Osteocyte (in vitro differentiated cells): Measurements from ENCODE around the gene ZFX. TPM values are rescaled to one million over a fixed set of nuclear protein-coding genes. Genes with fewer than 3 reads are reported as not detected.
A peak's percentile ranks its signal among the peaks of the same experiment; 100 is the strongest.

Experiments
- DNase-seq: peaks from one replicate; pipeline ENCODE4 v3.0.0; 2021; ENCODE audit warnings: mixed read lengths; ENCODE audit not compliant: unreplicated experiment; ENCODE audit errors: extremely low spot score
- H3K27ac Mint-ChIP-seq: one replicate; pipeline ENCODE4 v1.8.0; 2021; ENCODE audit warnings: mild to moderate bottlenecking, mixed read lengths; ENCODE audit not compliant: unreplicated experiment
- H3K27me3 Mint-ChIP-seq: one replicate; pipeline ENCODE4 v1.8.0; 2021; ENCODE audit warnings: mixed read lengths; ENCODE audit not compliant: unreplicated experiment
- H3K36me3 Mint-ChIP-seq: one replicate; pipeline ENCODE4 v1.8.0; 2021; ENCODE audit warnings: mixed read lengths; ENCODE audit not compliant: unreplicated experiment
- H3K4me1 Mint-ChIP-seq: one replicate; pipeline ENCODE4 v1.8.0; 2021; ENCODE audit warnings: mixed read lengths; ENCODE audit not compliant: unreplicated experiment
- H3K4me3 Mint-ChIP-seq: one replicate; pipeline ENCODE4 v1.8.0; 2021; ENCODE audit warnings: mild to moderate bottlenecking, moderate library complexity, mixed read lengths; ENCODE audit not compliant: unreplicated experiment
- H3K9me3 Mint-ChIP-seq: one replicate; pipeline ENCODE4 v1.8.0; 2021; ENCODE audit warnings: mixed read lengths; ENCODE audit not compliant: unreplicated experiment
- total RNA-seq: library from RNA; stranded (reverse); gene quantifications from 2 replicates; pipeline ENCODE4 v1.2.1, GENCODE V29; 2021
- TF ChIP-seq, protein P1 (sequence below): fragments of 200-600 bp; sonication (generic); IDR thresholded peaks from 2 replicates; pipeline ENCODE4 v1.5.0; 2021; ENCODE audit warnings: antibody characterized with exemption, mild to moderate bottlenecking, moderate library complexity

Gene ZFX
- total RNA-seq, 1 donor from 2014 or later, result 84.6 TPM

DNA sequence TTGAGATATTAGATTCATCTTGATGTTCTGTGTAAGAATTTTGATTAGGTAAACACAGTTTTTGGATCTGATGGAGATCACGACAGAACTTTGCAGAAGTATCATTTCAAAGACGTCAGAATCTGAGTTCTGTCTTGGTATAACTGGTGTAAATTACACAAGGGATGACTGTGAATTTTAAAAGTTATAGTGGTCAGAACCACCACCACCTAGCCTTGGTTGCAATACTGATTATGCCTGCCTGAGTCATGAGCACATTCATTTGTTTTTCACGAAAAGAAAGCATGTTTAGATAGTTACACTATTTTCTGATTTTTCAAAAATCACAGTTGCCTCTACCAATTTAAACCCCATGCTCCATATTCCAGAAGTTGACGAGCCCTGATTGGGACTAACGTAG lies 54.8 kb downstream of the ZFX start:
- H3K27me3 Mint-ChIP-seq, result no peaks in the 10 kb centered on the region
- no peak overlapping the region for H3K4me3 Mint-ChIP-seq
- no peak for DNase-seq
- no peaks in the 10 kb centered on the region for H3K9me3 Mint-ChIP-seq
- peaks cover 53% of the 10 kb centered on the region for H3K4me1 Mint-ChIP-seq
- TF ChIP-seq, protein P1, sequence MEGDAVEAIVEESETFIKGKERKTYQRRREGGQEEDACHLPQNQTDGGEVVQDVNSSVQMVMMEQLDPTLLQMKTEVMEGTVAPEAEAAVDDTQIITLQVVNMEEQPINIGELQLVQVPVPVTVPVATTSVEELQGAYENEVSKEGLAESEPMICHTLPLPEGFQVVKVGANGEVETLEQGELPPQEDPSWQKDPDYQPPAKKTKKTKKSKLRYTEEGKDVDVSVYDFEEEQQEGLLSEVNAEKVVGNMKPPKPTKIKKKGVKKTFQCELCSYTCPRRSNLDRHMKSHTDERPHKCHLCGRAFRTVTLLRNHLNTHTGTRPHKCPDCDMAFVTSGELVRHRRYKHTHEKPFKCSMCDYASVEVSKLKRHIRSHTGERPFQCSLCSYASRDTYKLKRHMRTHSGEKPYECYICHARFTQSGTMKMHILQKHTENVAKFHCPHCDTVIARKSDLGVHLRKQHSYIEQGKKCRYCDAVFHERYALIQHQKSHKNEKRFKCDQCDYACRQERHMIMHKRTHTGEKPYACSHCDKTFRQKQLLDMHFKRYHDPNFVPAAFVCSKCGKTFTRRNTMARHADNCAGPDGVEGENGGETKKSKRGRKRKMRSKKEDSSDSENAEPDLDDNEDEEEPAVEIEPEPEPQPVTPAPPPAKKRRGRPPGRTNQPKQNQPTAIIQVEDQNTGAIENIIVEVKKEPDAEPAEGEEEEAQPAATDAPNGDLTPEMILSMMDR, result no peak
- no peak overlapping the region for H3K27ac Mint-ChIP-seq
- peaks cover 35% of the 10 kb centered on the region for H3K36me3 Mint-ChIP-seq

DNA sequence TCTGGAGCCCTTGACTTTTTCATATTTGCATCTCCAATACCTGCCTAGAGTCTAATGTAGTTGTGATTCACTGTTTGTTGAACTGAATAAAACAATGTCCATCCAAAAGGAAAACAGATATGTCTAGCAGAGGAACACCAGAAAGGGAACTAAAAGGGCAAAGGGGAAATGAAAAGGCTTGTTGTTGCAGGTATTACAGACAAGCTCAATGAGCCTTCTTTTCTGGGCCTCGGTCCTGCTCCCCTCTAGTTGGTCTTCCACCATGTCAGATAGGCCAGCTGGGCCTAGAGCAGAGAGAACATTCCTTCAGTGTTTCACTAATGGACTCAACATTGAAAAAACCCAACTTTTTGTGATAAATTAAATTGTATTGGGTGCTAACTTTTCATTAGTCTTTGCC lies 55.4 kb downstream of the ZFX start:
- Mint-ChIP-seq H3K4me3 (no peak overlapping the region), H3K4me1 (peaks cover 51% of the 10 kb centered on the region), H3K27ac (no peak overlapping the region), H3K9me3 (no peaks in the 10 kb centered on the region), H3K36me3 (peaks cover 39% of the 10 kb centered on the region), H3K27me3 (no peaks in the 10 kb centered on the region)
- TF ChIP-seq, protein P1, result no peak
- DNase-seq, result no peak

DNA sequence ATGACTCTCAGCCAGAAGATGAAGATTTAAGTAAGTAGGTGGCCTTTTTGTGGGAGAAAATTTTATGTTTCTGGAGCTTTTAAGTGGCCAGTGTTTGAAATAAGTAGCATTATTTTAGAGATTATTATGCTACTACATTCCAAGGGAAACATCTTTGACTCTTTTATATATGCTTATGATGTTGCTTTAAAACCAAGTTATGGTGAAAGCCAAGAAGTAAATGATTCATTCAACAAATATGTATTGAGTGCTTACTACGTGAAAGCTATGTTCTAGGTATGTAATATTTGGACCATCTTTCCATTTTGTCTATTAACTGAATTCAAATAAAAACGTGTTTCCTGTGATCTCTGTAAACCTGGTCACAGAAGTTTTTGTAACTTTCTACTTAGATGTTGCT lies 58.3 kb downstream of the ZFX start:
- peak overlapping the region; percentile 60 for H3K27ac Mint-ChIP-seq
- no peak for DNase-seq
- H3K4me1 Mint-ChIP-seq, result peaks cover 34% of the 10 kb centered on the region
- no peak overlapping the region for H3K4me3 Mint-ChIP-seq
- TF ChIP-seq, protein P1, result no peak
- peaks cover 52% of the 10 kb centered on the region for H3K36me3 Mint-ChIP-seq
- H3K27me3 Mint-ChIP-seq, result no peaks in the 10 kb centered on the region
- H3K9me3 Mint-ChIP-seq, result no peaks in the 10 kb centered on the region

DNA sequence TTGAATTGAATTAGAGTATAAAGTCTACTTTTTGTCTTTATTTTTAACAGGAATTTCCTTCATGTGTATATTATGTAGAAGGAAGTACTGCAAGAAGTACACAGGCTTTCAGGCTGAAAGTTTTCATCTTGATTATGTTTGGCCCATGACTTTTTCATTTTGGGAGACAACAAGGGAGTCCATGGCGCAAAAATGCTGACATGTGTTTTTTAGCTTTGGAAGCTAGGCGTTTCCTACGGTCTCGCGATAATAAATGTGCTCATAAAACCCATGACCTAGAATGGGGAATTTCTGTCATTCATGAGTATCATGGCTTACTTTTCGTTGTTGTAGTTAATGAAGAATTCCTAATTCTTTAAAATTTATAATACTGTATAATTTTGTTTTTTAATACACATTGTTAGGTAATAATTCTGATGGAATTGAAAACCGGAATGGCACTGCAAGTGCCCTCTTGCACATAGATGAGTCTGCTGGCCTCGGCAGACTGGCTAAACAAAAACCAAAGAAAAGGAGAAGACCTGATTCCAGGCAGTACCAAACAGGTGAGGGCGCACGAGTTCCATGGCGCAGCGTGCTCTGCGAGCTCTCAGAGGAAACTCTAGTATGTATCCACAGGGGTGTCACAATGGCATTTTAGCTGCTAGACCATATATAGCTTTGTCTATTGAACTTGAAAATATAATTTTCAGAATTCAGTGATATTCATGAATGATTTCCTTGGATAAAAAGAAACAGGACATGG lies 59.1 kb downstream of the ZFX start:
- Mint-ChIP-seq H3K36me3 (peaks cover 49% of the 10 kb centered on the region), H3K9me3 (no peaks in the 10 kb centered on the region), H3K4me3 (no peak overlapping the region), H3K27ac (no peak overlapping the region), H3K4me1 (peaks cover 27% of the 10 kb centered on the region), H3K27me3 (no peaks in the 10 kb centered on the region)
- TF ChIP-seq, protein P1, result no peak
- DNase-seq, result no peak

DNA sequence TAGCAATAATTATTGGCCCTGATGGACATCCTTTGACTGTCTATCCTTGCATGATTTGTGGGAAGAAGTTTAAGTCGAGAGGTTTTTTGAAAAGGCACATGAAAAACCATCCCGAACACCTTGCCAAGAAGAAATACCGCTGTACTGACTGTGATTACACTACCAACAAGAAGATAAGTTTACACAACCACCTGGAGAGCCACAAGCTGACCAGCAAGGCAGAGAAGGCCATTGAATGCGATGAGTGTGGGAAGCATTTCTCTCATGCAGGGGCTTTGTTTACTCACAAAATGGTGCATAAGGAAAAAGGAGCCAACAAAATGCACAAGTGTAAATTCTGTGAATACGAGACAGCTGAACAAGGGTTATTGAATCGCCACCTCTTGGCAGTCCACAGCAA lies 60.7 kb downstream of the ZFX start:
- peaks cover 18% of the 10 kb centered on the region for H3K4me1 Mint-ChIP-seq
- no peaks in the 10 kb centered on the region for H3K27me3 Mint-ChIP-seq
- no peaks in the 10 kb centered on the region for H3K9me3 Mint-ChIP-seq
- no peak overlapping the region for H3K27ac Mint-ChIP-seq
- H3K4me3 Mint-ChIP-seq, result no peak overlapping the region
- H3K36me3 Mint-ChIP-seq, result peaks cover 48% of the 10 kb centered on the region
- DNase-seq, result no peak
- TF ChIP-seq, protein P1, result no peak
